Measurements from ENCODE around the gene PACRG. TPM values are rescaled to one million over a fixed set of nuclear protein-coding genes. Genes with fewer than 3 reads are reported as not detected.

The PACRG gene
- total RNA-seq, 1 experiment from 2014 or later = 0.44 TPM

- TF ChIP-seq ZNF396 (CRISPR knock-in tag; IDR thresholded peaks at IDR 0.05; ENCODE audit: borderline replicate concordance) = no peak
- no peak for TF ChIP-seq ZNF138 (CRISPR knock-in tag; conservative IDR thresholded peaks at IDR 0.05)
- no peak for TF ChIP-seq MAX (CRISPR knock-in tag; IDR thresholded peaks at IDR 0.05)
- TF ChIP-seq TEAD1 (CRISPR knock-in tag; IDR thresholded peaks at IDR 0.05) = no peak
Observed at GRCh38 chr6:162868397-162868796, 140.6 kb downstream of the PACRG start (continued).

GRCh38 chr6:162871966-162872365 is 144.2 kb downstream of the PACRG start:
- Mint-ChIP-seq H3K4me1 (peaks cover 4% of the 10 kb centered on the region), H3K9me3 (peaks cover 12% of the 10 kb centered on the region), H3K27me3 (ENCODE audit: low read depth) (no peaks in the 10 kb centered on the region), H3K36me3 (no peaks in the 10 kb centered on the region; the same call in 1 of the 2 replicates), H3K27ac (no peak overlapping the region), H3K4me3 (no peak overlapping the region)
- no peak for ATAC-seq
- no peak for DNase-seq (ENCODE audit: low spot score)
- CTCF ChIA-PET = no interaction called here
- POLR2A ChIA-PET = no interaction called here
- TF ChIP-seq MLX (CRISPR knock-in tag; IDR thresholded peaks at IDR 0.05) (no peak), PRDM15 (CRISPR knock-in tag; IDR thresholded peaks at IDR 0.05) (no peak), ZNF138 (CRISPR knock-in tag; conservative IDR thresholded peaks at IDR 0.05) (no peak), STAT6 (CRISPR knock-in tag; conservative IDR thresholded peaks at IDR 0.05; ENCODE audit: low read depth) (no peak), NFYB (CRISPR knock-in tag; conservative IDR thresholded peaks at IDR 0.05; ENCODE audit: low read depth) (no peak), HMGXB4 (CRISPR knock-in tag; IDR thresholded peaks at IDR 0.05) (no peak), CDX4 (CRISPR knock-in tag; IDR thresholded peaks at IDR 0.05; ENCODE audit: borderline replicate concordance) (no peak), CREB1 (CRISPR knock-in tag; IDR thresholded peaks at IDR 0.05) (no peak), SP1 (CRISPR knock-in tag; conservative IDR thresholded peaks at IDR 0.05) (no peak), ZBTB43 (CRISPR knock-in tag; IDR thresholded peaks at IDR 0.05) (no peak), E2F1 (CRISPR knock-in tag; IDR thresholded peaks at IDR 0.05) (no peak), ATF2 (CRISPR knock-in tag; IDR thresholded peaks at IDR 0.05; ENCODE audit: borderline replicate concordance, low read depth) (no peak), ERG (CRISPR knock-in tag; IDR thresholded peaks at IDR 0.05) (no peak), IRF2 (CRISPR knock-in tag; IDR thresholded peaks at IDR 0.05; ENCODE audit: borderline replicate concordance, low read depth) (no peak), USF1 (CRISPR knock-in tag; IDR thresholded peaks at IDR 0.05) (no peak), NR2C2 (CRISPR knock-in tag; IDR thresholded peaks at IDR 0.05) (no peak), FOXK1 (CRISPR knock-in tag; IDR thresholded peaks at IDR 0.05) (no peak)
